Panc1 (cell line): ENCODE measurements around the gene TRABD2B.

ENCODE experiments used
- POLR2AphosphoS5 ChIP-seq: IDR thresholded peaks from 2 replicates; pipeline ENCODE4 v1.6.1; 2012; ENCODE audit warnings: mild to moderate bottlenecking, low read depth, low read length, moderate library complexity
- TCF7L2 ChIP-seq: IDR thresholded peaks from 2 replicates; pipeline ENCODE4 v1.6.1; 2011; ENCODE audit warnings: mild to moderate bottlenecking, low read depth, low read length, inconsistent platforms
- TF ChIP-seq, protein P1 (sequence below): fragments of 450-650 bp; IDR thresholded peaks from 2 replicates; pipeline ENCODE4 v1.5.1; 2017; ENCODE audit warnings: mild to moderate bottlenecking

GRCh38 chr1:47835409-47835808 lies 161.8 kb downstream of the TRABD2B start:
- TF ChIP-seq, protein P1, sequence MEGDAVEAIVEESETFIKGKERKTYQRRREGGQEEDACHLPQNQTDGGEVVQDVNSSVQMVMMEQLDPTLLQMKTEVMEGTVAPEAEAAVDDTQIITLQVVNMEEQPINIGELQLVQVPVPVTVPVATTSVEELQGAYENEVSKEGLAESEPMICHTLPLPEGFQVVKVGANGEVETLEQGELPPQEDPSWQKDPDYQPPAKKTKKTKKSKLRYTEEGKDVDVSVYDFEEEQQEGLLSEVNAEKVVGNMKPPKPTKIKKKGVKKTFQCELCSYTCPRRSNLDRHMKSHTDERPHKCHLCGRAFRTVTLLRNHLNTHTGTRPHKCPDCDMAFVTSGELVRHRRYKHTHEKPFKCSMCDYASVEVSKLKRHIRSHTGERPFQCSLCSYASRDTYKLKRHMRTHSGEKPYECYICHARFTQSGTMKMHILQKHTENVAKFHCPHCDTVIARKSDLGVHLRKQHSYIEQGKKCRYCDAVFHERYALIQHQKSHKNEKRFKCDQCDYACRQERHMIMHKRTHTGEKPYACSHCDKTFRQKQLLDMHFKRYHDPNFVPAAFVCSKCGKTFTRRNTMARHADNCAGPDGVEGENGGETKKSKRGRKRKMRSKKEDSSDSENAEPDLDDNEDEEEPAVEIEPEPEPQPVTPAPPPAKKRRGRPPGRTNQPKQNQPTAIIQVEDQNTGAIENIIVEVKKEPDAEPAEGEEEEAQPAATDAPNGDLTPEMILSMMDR = no peak
- no peak for TF ChIP-seq POLR2AphosphoS5
- TF ChIP-seq TCF7L2 = no peak
